Liver (tissue), 9 donors: Measurements from ENCODE around the gene TMEM117. TPM values are rescaled to one million over a fixed set of nuclear protein-coding genes. Genes with fewer than 3 reads are reported as not detected.

Experiments
- DNase-seq: peaks from one replicate; pipeline ENCODE4 v3.0.0-alpha.2; 2017; ENCODE audit warnings: low spot score
- H3K27ac ChIP-seq, 2 donors: one replicate each; pipeline ENCODE4 v1.7.0; 2013; ENCODE audit warnings: inconsistent platforms in 2 of 2, low read length in 2 of 2, control low read depth in 1 of 2, low read depth in 1 of 2, mild to moderate bottlenecking in 1 of 2
- H3K27me3 ChIP-seq, 4 donors: one replicate each; pipeline versions ENCODE4 v1.6.1 to v1.7.0; 2013; ENCODE audit warnings: low read length in 3 of 4, inconsistent platforms in 1 of 4, mild to moderate bottlenecking in 1 of 4, moderate library complexity in 1 of 4; ENCODE audit not compliant: control insufficient read depth in 4 of 4, insufficient read depth in 4 of 4
- H3K36me3 ChIP-seq, 4 donors: one replicate each; pipeline versions ENCODE4 v1.6.1 to v1.7.0; 2013; ENCODE audit warnings: low read length in 3 of 4, mild to moderate bottlenecking in 3 of 4, low read depth in 1 of 4, moderate library complexity in 1 of 4; ENCODE audit not compliant: control insufficient read depth in 4 of 4, insufficient read depth in 3 of 4
- H3K4me1 ChIP-seq, 4 donors: one replicate each; pipeline versions ENCODE4 v1.6.1 to v1.7.0; 2013; ENCODE audit warnings: low read length in 3 of 4, mild to moderate bottlenecking in 3 of 4, moderate library complexity in 1 of 4; ENCODE audit not compliant: control insufficient read depth in 4 of 4, insufficient read depth in 4 of 4
- H3K4me3 ChIP-seq, 3 donors: one replicate each; pipeline versions ENCODE4 v1.6.1 to v1.7.0; 2013; ENCODE audit warnings: low read length in 3 of 3, control low read depth in 1 of 3, low read depth in 1 of 3, mild to moderate bottlenecking in 1 of 3
- H3K9ac ChIP-seq, 2 donors: one replicate each; pipeline ENCODE4 v1.7.0; 2013; ENCODE audit warnings: low read length in 2 of 2, mild to moderate bottlenecking in 2 of 2, moderate library complexity in 2 of 2, control low read depth in 1 of 2, low read depth in 1 of 2
- H3K9me3 ChIP-seq, 4 donors: one replicate each; pipeline versions ENCODE4 v1.6.1 to v1.7.0; 2013; ENCODE audit warnings: low read length in 3 of 4; ENCODE audit not compliant: control insufficient read depth in 4 of 4
- FOXA2 ChIP-seq: IDR thresholded peaks from 2 replicates; pipeline ENCODE4 v1.6.1; 2016; ENCODE audit warnings: antibody characterized with exemption
- GABPA ChIP-seq, 2 donors: IDR thresholded peaks in 1 of 2; conservative IDR thresholded peaks in 1 of 2; 2 replicates each; pipeline ENCODE4 v1.6.1; 2016; ENCODE audit warnings: antibody characterized with exemption in 2 of 2, mild to moderate bottlenecking in 1 of 2, moderate library complexity in 1 of 2
- HNF4A ChIP-seq, 2 donors: conservative IDR thresholded peaks; 2 replicates each; pipeline ENCODE4 v1.6.1; 2016; ENCODE audit warnings: antibody characterized with exemption in 2 of 2, mild to moderate bottlenecking in 2 of 2
- HNF4G ChIP-seq: IDR thresholded peaks from 2 replicates; pipeline ENCODE4 v1.6.1; 2016; ENCODE audit warnings: antibody characterized with exemption
- JUND ChIP-seq, 2 donors: IDR thresholded peaks; 2 replicates each; pipeline ENCODE4 v1.6.1; 2016; ENCODE audit warnings: antibody characterized with exemption in 2 of 2
- NR2F2 ChIP-seq: IDR thresholded peaks from 2 replicates; pipeline ENCODE4 v1.6.1; 2016; ENCODE audit warnings: antibody characterized with exemption
- RAD21 ChIP-seq, 2 donors: IDR thresholded peaks; 2 replicates each; pipeline ENCODE4 v1.6.1; 2016; ENCODE audit warnings: antibody characterized with exemption in 2 of 2, mild to moderate bottlenecking in 2 of 2
- RXRA ChIP-seq, 2 donors: IDR thresholded peaks; 2 replicates each; pipeline ENCODE4 v1.6.1; 2017 to 2018; ENCODE audit warnings: antibody characterized with exemption in 2 of 2, mild to moderate bottlenecking in 1 of 2
- TAF1 ChIP-seq: conservative IDR thresholded peaks from 2 replicates; pipeline ENCODE4 v1.6.1; 2016; ENCODE audit warnings: antibody characterized with exemption, mild to moderate bottlenecking
- YY1 ChIP-seq: IDR thresholded peaks from 2 replicates; pipeline ENCODE4 v1.6.1; 2016; ENCODE audit warnings: antibody characterized with exemption, mild to moderate bottlenecking
- WGBS: extraction: QIAGEN DNeasy Blood & Tissue Kit; methylation state at CpG from one replicate; pipeline ENCODE4 v1.1.7; 2013; 5-methylcytosine and 5-hydroxymethylcytosine counted together
- polyA plus RNA-seq, 2 donors: library from polyadenylated mRNA; stranded (reverse) in 1 of 2; unstranded in 1 of 2; fragments of 200-250 nt in 1 of 2; fragments of >200 nt in 1 of 2; fragmentation: Nextera tagmentation in 1 of 2; extraction: Ambion mirVana in 1 of 2; gene quantifications; one replicate each; pipeline versions ENCODE4 v1.2.1 to v1.2.3, GENCODE V29; 2013 to 2015
- total RNA-seq, 2 donors: library from RNA; depleted of rRNA; stranded (reverse); fragments of >200 nt; gene quantifications; one replicate each; pipeline ENCODE4 v1.2.3, GENCODE V29; 2014
- TF ChIP-seq, protein P1 (sequence below): IDR thresholded peaks from 2 replicates; pipeline ENCODE4 v1.6.1; 2016; ENCODE audit warnings: antibody characterized with exemption
- TF ChIP-seq, protein P2 (sequence below): IDR thresholded peaks from 2 replicates; pipeline ENCODE4 v1.6.1; 2016; ENCODE audit warnings: antibody characterized with exemption
- TF ChIP-seq, protein P3 (sequence below): IDR thresholded peaks from 2 replicates; pipeline ENCODE4 v1.6.1; 2016; ENCODE audit warnings: antibody characterized with exemption
- TF ChIP-seq, protein P4 (sequence below): IDR thresholded peaks from 2 replicates; pipeline ENCODE4 v1.6.1; 2016; ENCODE audit warnings: antibody characterized with exemption, mild to moderate bottlenecking
- TF ChIP-seq, protein P5 (sequence below): fragments of 150-350 bp; IDR thresholded peaks from 2 replicates; pipeline ENCODE4 v1.5.1; 2017; ENCODE audit warnings: improper control_type of control experiment, low read depth, low read length; ENCODE audit not compliant: missing input control
- donor health status: healthy.
- donor health status: healthy.
- donor health status: healthy.
- donor health status: healthy.
- donor health status: healthy.

Gene TMEM117
- total and polyA plus RNA-seq, 4 donors, result 2.0 to 5.9 (median 3.9) TPM

DNA sequence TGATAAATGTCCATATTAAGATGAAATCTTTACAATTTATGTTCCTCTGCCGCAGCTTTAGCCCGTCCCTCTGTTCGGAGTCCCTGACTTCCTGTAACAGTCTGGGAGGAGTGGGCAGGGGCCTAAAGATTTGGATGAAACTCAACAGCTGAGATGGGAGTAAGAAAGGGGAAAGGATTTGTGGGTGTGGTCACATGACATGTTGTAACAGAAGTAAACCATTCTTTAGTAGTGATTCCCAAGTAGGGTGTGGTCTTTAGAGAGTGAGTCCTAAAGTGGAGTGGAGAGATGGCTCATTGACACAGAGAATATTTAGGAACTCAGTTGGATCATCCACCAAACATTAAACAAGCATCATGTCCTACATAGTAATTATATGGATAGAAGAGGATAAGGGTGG lies 12.9 kb downstream of the TMEM117 start:
- H3K9me3 ChIP-seq, result no peaks in the 10 kb centered on the region
- 99% methylated on average over 3 of the region's 3 CpGs for WGBS
- DNase-seq, result no peak
- H3K27me3 ChIP-seq, result no peaks in the 10 kb centered on the region
- no peak overlapping the region for H3K9ac ChIP-seq
- no peak overlapping the region for H3K4me3 ChIP-seq
- H3K4me1 ChIP-seq, result peaks cover 0 to 1% (median 0%) of the 10 kb centered on the region in 4 donors
- TF ChIP-seq HNF4A (conservative IDR thresholded peaks at IDR 0.05) (no peak), GABPA (IDR thresholded peaks at IDR 0.05 in 1 of 2, conservative IDR thresholded peaks at IDR 0.05 in 1 of 2) (no peak), RXRA (IDR thresholded peaks at IDR 0.05) (no peak), FOXA2 (no peak), RAD21 (IDR thresholded peaks at IDR 0.05) (no peak), NR2F2 (no peak), TAF1 (no peak)
- TF ChIP-seq, protein P1, sequence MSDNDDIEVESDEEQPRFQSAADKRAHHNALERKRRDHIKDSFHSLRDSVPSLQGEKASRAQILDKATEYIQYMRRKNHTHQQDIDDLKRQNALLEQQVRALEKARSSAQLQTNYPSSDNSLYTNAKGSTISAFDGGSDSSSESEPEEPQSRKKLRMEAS, result no peak
- H3K27ac ChIP-seq, result no peak overlapping the region
- H3K36me3 ChIP-seq, result peaks cover 0 to 3% (median 0%) of the 10 kb centered on the region in 4 donors

DNA sequence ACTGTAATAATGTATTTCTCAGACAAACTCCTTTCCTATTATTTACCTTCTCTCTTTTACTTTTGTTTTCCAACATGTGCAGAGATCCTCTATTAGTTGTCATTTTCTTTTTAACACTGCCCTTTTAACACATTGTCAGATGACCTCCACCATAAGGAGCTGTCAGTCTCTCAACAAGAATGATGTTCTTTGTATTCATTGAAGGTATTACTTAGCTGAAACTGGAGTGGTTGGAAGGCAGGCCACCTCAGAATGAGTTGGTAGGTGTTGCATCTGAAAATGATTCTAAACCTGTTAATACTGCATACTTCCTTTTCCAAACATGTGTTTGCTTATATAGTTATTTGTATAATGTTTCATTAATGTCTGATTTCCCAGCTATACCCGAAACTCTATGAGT lies 16.9 kb downstream of the TMEM117 start:
- no peak overlapping the region for H3K27ac ChIP-seq
- no peak for TF ChIP-seq JUND (IDR thresholded peaks at IDR 0.05)
- TF ChIP-seq, protein P1, result no peak
- TF ChIP-seq RXRA (IDR thresholded peaks at IDR 0.05), result no peak
- no peak for TF ChIP-seq NR2F2
- no peak for TF ChIP-seq RAD21 (IDR thresholded peaks at IDR 0.05)
- no peak for TF ChIP-seq TAF1
- TF ChIP-seq, protein P2, sequence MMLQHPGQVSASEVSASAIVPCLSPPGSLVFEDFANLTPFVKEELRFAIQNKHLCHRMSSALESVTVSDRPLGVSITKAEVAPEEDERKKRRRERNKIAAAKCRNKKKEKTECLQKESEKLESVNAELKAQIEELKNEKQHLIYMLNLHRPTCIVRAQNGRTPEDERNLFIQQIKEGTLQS, result no peak
- WGBS, result 97% methylated on average over 1 of the region's 1 CpG
- H3K9ac ChIP-seq, result no peak overlapping the region
- H3K36me3 ChIP-seq, result no peaks in the 10 kb centered on the region
- H3K4me1 ChIP-seq, result no peaks in the 10 kb centered on the region
- no peaks in the 10 kb centered on the region for H3K9me3 ChIP-seq
- no peaks in the 10 kb centered on the region for H3K27me3 ChIP-seq
- H3K4me3 ChIP-seq, result no peak overlapping the region
- no peak for DNase-seq

DNA sequence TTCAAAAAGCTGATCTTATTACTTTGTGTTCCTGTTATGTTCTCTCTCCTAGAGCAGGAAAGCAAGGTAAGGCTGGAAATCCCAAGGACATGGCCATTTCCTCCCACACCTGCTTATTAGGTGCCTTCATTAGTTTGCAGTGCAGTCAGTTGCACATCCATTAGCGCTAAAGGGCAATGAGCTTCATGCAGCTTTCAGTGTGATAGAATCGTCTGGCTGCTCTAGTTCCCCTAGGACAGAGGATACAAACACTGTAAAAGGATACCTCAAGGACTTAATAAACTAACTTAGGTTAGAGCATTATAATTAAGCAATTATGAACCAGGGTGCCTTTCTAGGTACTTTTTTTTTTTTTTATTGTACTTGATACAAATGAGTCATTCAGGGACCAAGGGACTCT lies 21.1 kb downstream of the TMEM117 start:
- Histone ChIP-seq H3K27me3 (no peaks in the 10 kb centered on the region), H3K36me3 (no peaks in the 10 kb centered on the region), H3K27ac (no peak overlapping the region), H3K4me1 (no peaks in the 10 kb centered on the region), H3K9ac (no peak overlapping the region), H3K4me3 (no peak overlapping the region), H3K9me3 (no peaks in the 10 kb centered on the region)
- no peak for TF ChIP-seq HNF4A (conservative IDR thresholded peaks at IDR 0.05)
- TF ChIP-seq FOXA2, result no peak
- TF ChIP-seq TAF1, result no peak
- TF ChIP-seq, protein P3, sequence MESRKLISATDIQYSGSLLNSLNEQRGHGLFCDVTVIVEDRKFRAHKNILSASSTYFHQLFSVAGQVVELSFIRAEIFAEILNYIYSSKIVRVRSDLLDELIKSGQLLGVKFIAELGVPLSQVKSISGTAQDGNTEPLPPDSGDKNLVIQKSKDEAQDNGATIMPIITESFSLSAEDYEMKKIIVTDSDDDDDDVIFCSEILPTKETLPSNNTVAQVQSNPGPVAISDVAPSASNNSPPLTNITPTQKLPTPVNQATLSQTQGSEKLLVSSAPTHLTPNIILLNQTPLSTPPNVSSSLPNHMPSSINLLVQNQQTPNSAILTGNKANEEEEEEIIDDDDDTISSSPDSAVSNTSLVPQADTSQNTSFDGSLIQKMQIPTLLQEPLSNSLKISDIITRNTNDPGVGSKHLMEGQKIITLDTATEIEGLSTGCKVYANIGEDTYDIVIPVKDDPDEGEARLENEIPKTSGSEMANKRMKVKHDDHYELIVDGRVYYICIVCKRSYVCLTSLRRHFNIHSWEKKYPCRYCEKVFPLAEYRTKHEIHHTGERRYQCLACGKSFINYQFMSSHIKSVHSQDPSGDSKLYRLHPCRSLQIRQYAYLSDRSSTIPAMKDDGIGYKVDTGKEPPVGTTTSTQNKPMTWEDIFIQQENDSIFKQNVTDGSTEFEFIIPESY, result no peak
- no peak for TF ChIP-seq GABPA (IDR thresholded peaks at IDR 0.05 in 1 of 2, conservative IDR thresholded peaks at IDR 0.05 in 1 of 2)
- TF ChIP-seq, protein P4, sequence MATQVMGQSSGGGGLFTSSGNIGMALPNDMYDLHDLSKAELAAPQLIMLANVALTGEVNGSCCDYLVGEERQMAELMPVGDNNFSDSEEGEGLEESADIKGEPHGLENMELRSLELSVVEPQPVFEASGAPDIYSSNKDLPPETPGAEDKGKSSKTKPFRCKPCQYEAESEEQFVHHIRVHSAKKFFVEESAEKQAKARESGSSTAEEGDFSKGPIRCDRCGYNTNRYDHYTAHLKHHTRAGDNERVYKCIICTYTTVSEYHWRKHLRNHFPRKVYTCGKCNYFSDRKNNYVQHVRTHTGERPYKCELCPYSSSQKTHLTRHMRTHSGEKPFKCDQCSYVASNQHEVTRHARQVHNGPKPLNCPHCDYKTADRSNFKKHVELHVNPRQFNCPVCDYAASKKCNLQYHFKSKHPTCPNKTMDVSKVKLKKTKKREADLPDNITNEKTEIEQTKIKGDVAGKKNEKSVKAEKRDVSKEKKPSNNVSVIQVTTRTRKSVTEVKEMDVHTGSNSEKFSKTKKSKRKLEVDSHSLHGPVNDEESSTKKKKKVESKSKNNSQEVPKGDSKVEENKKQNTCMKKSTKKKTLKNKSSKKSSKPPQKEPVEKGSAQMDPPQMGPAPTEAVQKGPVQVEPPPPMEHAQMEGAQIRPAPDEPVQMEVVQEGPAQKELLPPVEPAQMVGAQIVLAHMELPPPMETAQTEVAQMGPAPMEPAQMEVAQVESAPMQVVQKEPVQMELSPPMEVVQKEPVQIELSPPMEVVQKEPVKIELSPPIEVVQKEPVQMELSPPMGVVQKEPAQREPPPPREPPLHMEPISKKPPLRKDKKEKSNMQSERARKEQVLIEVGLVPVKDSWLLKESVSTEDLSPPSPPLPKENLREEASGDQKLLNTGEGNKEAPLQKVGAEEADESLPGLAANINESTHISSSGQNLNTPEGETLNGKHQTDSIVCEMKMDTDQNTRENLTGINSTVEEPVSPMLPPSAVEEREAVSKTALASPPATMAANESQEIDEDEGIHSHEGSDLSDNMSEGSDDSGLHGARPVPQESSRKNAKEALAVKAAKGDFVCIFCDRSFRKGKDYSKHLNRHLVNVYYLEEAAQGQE, result no peak
- TF ChIP-seq, protein P2, result no peak
- no peak for TF ChIP-seq JUND (IDR thresholded peaks at IDR 0.05)
- TF ChIP-seq, protein P5, sequence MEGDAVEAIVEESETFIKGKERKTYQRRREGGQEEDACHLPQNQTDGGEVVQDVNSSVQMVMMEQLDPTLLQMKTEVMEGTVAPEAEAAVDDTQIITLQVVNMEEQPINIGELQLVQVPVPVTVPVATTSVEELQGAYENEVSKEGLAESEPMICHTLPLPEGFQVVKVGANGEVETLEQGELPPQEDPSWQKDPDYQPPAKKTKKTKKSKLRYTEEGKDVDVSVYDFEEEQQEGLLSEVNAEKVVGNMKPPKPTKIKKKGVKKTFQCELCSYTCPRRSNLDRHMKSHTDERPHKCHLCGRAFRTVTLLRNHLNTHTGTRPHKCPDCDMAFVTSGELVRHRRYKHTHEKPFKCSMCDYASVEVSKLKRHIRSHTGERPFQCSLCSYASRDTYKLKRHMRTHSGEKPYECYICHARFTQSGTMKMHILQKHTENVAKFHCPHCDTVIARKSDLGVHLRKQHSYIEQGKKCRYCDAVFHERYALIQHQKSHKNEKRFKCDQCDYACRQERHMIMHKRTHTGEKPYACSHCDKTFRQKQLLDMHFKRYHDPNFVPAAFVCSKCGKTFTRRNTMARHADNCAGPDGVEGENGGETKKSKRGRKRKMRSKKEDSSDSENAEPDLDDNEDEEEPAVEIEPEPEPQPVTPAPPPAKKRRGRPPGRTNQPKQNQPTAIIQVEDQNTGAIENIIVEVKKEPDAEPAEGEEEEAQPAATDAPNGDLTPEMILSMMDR, result no peak
- TF ChIP-seq YY1, result no peak
- no peak for TF ChIP-seq HNF4G
- no peak for TF ChIP-seq RXRA (IDR thresholded peaks at IDR 0.05)
- TF ChIP-seq, protein P1, result no peak
- 95% methylated on average over 2 of the region's 2 CpGs for WGBS
- no peak for DNase-seq
